H1 (cell line): ENCODE results near the gene MSH4. TPM values are rescaled to one million over a fixed set of nuclear protein-coding genes. Genes with fewer than 3 reads are reported as not detected.

Experiments used
- CTCF ChIA-PET: fragments of 300-600 bp; sonication (Branson Sonifier 250); formaldehyde crosslinking; loops from one replicate; lab custom pipeline; 2021; ENCODE audit not compliant: partially characterized antibody; lab: Charles Lee
- POLR2A ChIA-PET: fragments of 300-600 bp; sonication (Branson Sonifier 250); formaldehyde crosslinking; loops from one replicate; lab custom pipeline; 2021; ENCODE audit warnings: inconsistent platforms; ENCODE audit not compliant: partially characterized antibody; lab: Charles Lee
- DNase-seq, 2 experiments: peaks; one replicate each; pipeline versions ENCODE4 v3.0.0 to v3.0.0-alpha.2; 2010 to 2022; ENCODE audit warnings: low spot score in 2 of 2, low read depth in 1 of 2, mixed read lengths in 1 of 2
- FAIRE-seq: peaks from 2 replicates; lab custom pipeline; 2011; peaks lifted over from hg19 to GRCh38; lab: Jason Lieb, UNC
- H2AFZ ChIP-seq: 2 replicates; pipeline ENCODE4 v1.8.1; 2012; ENCODE audit warnings: low read length, inconsistent platforms
- H2AK5ac ChIP-seq: 2 replicates; pipeline ENCODE4 v1.6.1; 2013; ENCODE audit warnings: low read depth, low read length
- H2BK120ac ChIP-seq: replicated peaks from 2 replicates; pipeline ENCODE3; 2013; ENCODE audit warnings: low read depth, low read length, inconsistent platforms
- H2BK12ac ChIP-seq: 2 replicates; pipeline ENCODE4 v1.6.1; 2013; ENCODE audit warnings: low read depth, low read length
- H2BK15ac ChIP-seq: 2 replicates; pipeline ENCODE4 v1.6.1; 2013; ENCODE audit warnings: low read length
- H2BK20ac ChIP-seq: 2 replicates; pipeline ENCODE4 v1.6.1; 2013; ENCODE audit warnings: low read length
- H2BK5ac ChIP-seq: 2 replicates; pipeline ENCODE4 v1.6.1; 2013; ENCODE audit warnings: low read depth, low read length
- H3K14ac ChIP-seq: 2 replicates; pipeline ENCODE4 v1.6.1; 2013; ENCODE audit warnings: inconsistent platforms; ENCODE audit not compliant: insufficient read length
- H3K18ac ChIP-seq: 2 replicates; pipeline ENCODE4 v1.6.1; 2013; ENCODE audit warnings: low read length; ENCODE audit errors: extremely low read depth
- H3K23ac ChIP-seq: 2 replicates; pipeline ENCODE4 v1.6.1; 2013; ENCODE audit warnings: inconsistent platforms; ENCODE audit not compliant: insufficient read length
- H3K23me2 ChIP-seq: 2 replicates; pipeline ENCODE4 v1.6.1; 2013; ENCODE audit warnings: low read depth, low read length
- H3K27ac ChIP-seq: 2 replicates; pipeline ENCODE4 v1.6.1; 2011; ENCODE audit warnings: low read depth, low read length, inconsistent platforms
- H3K27me3 ChIP-seq, 4 experiments: replicated peaks in 1 of 4; 1 replicate in 1 of 4; 2 replicates in 3 of 4; pipeline versions ENCODE4 v1.6.1 to v1.8.1; 2011 to 2013; ENCODE audit warnings: low read length in 3 of 4, mild to moderate bottlenecking in 3 of 4, inconsistent platforms in 2 of 4, mixed read lengths in 2 of 4, moderate library complexity in 1 of 4; ENCODE audit not compliant: control insufficient read depth in 3 of 4, insufficient read depth in 3 of 4; ENCODE audit errors: extremely low read depth in 1 of 4
- H3K36me3 ChIP-seq, 4 experiments: 2 replicates each; pipeline versions ENCODE4 v1.6.1 to v1.8.1; 2011 to 2013; ENCODE audit warnings: mild to moderate bottlenecking in 4 of 4, low read length in 3 of 4, moderate library complexity in 2 of 4, control low read depth in 1 of 4, inconsistent platforms in 1 of 4; ENCODE audit not compliant: insufficient read depth in 4 of 4, control insufficient read depth in 2 of 4
- H3K4ac ChIP-seq: replicated peaks from 2 replicates; pipeline ENCODE3; 2013; ENCODE audit warnings: low read length, low read depth, mixed read lengths, inconsistent platforms; ENCODE audit not compliant: insufficient read length
- H3K4me1 ChIP-seq, 4 experiments: replicated peaks in 1 of 4; 1 replicate in 1 of 4; 2 replicates in 3 of 4; pipeline versions ENCODE4 v1.6.1 to v1.8.1; 2011 to 2013; ENCODE audit warnings: low read length in 3 of 4, inconsistent platforms in 2 of 4, mixed read lengths in 1 of 4; ENCODE audit not compliant: insufficient read depth in 4 of 4, control insufficient read depth in 3 of 4
- H3K4me2 ChIP-seq, 2 experiments: 2 replicates each; pipeline versions ENCODE4 v1.6.1 to v1.8.1; 2011 to 2013; ENCODE audit warnings: low read depth in 2 of 2, low read length in 2 of 2, control low read depth in 1 of 2, inconsistent platforms in 1 of 2, mild to moderate bottlenecking in 1 of 2; ENCODE audit not compliant: insufficient read depth in 1 of 2
- H3K4me3 ChIP-seq, 4 experiments: fragments of 200-600, 300-600 bp in 1 of 4; sonication (generic), shearing (Covaris generic), sonication (Bioruptor Twin) in 1 of 4; 2 replicates each; pipeline versions ENCODE4 v1.5.1 to v1.8.1; 2011 to 2016; ENCODE audit warnings: low read length in 4 of 4, low read depth in 3 of 4, control low read depth in 2 of 4, inconsistent platforms in 2 of 4, mild to moderate bottlenecking in 2 of 4, mixed read lengths in 1 of 4, moderate library complexity in 1 of 4; ENCODE audit not compliant: insufficient read depth in 2 of 4; ENCODE audit errors: extremely low read depth in 1 of 4
- H3K56ac ChIP-seq: replicated peaks from 2 replicates; pipeline ENCODE3; 2013; ENCODE audit warnings: low read depth, mild to moderate bottlenecking, mixed read lengths, low read length, inconsistent platforms; ENCODE audit not compliant: insufficient read length
- H3K79me1 ChIP-seq: 2 replicates; pipeline ENCODE4 v1.6.1; 2013; ENCODE audit warnings: low read depth, low read length, control low read depth
- H3K79me2 ChIP-seq, 2 experiments: 2 replicates each; pipeline versions ENCODE4 v1.6.1 to v1.8.1; 2012 to 2013; ENCODE audit warnings: low read length in 2 of 2, mild to moderate bottlenecking in 2 of 2, inconsistent platforms in 1 of 2; ENCODE audit not compliant: insufficient read depth in 2 of 2, control insufficient read depth in 1 of 2
- H3K9ac ChIP-seq, 4 experiments: replicated peaks in 1 of 4; 1 replicate in 1 of 4; 2 replicates in 3 of 4; pipeline versions ENCODE4 v1.6.1 to v1.8.1; 2011 to 2013; ENCODE audit warnings: low read depth in 3 of 4, low read length in 3 of 4, control low read depth in 2 of 4, mild to moderate bottlenecking in 2 of 4, moderate library complexity in 2 of 4, inconsistent platforms in 1 of 4; ENCODE audit errors: extremely low read depth in 1 of 4
- H3K9me3 ChIP-seq, 2 experiments: 2 replicates each; pipeline versions ENCODE4 v1.6.1 to v1.8.1; 2012 to 2013; ENCODE audit warnings: mild to moderate bottlenecking in 2 of 2, moderate library complexity in 2 of 2, control low read depth in 1 of 2, inconsistent platforms in 1 of 2, low read depth in 1 of 2, low read length in 1 of 2, mixed read lengths in 1 of 2; ENCODE audit not compliant: insufficient read depth in 2 of 2
- H4K20me1 ChIP-seq, 2 experiments: replicated peaks in 1 of 2; 2 replicates each; pipeline versions ENCODE3 to v1.8.1; 2011 to 2013; ENCODE audit warnings: inconsistent platforms in 2 of 2, low read length in 2 of 2, mild to moderate bottlenecking in 1 of 2; ENCODE audit not compliant: insufficient read depth in 2 of 2, control insufficient read depth in 1 of 2
- H4K5ac ChIP-seq: 2 replicates; pipeline ENCODE4 v1.6.1; 2013; ENCODE audit warnings: low read length, low read depth, mixed read lengths, inconsistent platforms; ENCODE audit not compliant: insufficient read length
- H4K8ac ChIP-seq: 2 replicates; pipeline ENCODE4 v1.8.0; 2013; ENCODE audit warnings: mild to moderate bottlenecking, moderate library complexity, low read length, inconsistent platforms; ENCODE audit not compliant: insufficient read depth; ENCODE audit errors: extremely low read depth
- H4K91ac ChIP-seq: replicated peaks from 2 replicates; pipeline ENCODE3; 2013; ENCODE audit warnings: low read length, mixed read lengths, inconsistent platforms; ENCODE audit not compliant: insufficient read length
- BCL11A ChIP-seq, 2 experiments: IDR thresholded peaks; one replicate each; pipeline ENCODE4 v1.6.1; 2011; ENCODE audit warnings: low read depth in 2 of 2, low read length in 2 of 2, mild to moderate bottlenecking in 2 of 2
- FOSL1 ChIP-seq: IDR thresholded peaks from 2 replicates; pipeline ENCODE4 v1.6.1; 2011; ENCODE audit warnings: mild to moderate bottlenecking, low read depth, low read length, moderate library complexity; ENCODE audit not compliant: insufficient read depth
- GABPA ChIP-seq: IDR thresholded peaks from 2 replicates; pipeline ENCODE4 v1.6.1; 2011; ENCODE audit warnings: mild to moderate bottlenecking, low read length, moderate library complexity, borderline replicate concordance; ENCODE audit not compliant: insufficient read depth
- HDAC6 ChIP-seq: IDR thresholded peaks from one replicate; pipeline ENCODE4 v1.7.1; 2012; ENCODE audit warnings: low read depth, mild to moderate bottlenecking, inconsistent platforms, low read length, moderate library complexity
- JUN ChIP-seq: IDR thresholded peaks from 2 replicates; pipeline ENCODE4 v1.6.1; 2011; ENCODE audit warnings: low read depth, mild to moderate bottlenecking, improper control_type of control experiment, low read length
- RFX5 ChIP-seq: IDR thresholded peaks from 2 replicates; pipeline ENCODE4 v1.6.1; 2011; ENCODE audit warnings: low read depth, low read length, improper control_type of control experiment, borderline replicate concordance
- SP2 ChIP-seq: IDR thresholded peaks from 2 replicates; pipeline ENCODE4 v1.6.1; 2012; ENCODE audit warnings: mild to moderate bottlenecking, low read length, inconsistent platforms
- TAF1 ChIP-seq: IDR thresholded peaks from 2 replicates; pipeline ENCODE4 v1.6.1; 2011; ENCODE audit warnings: mild to moderate bottlenecking, low read depth, low read length
- TEAD4 ChIP-seq: IDR thresholded peaks from 2 replicates; pipeline ENCODE4 v1.6.1; 2012; ENCODE audit warnings: low read depth, low read length, inconsistent platforms, mixed read lengths
- WGBS, 2 experiments: shearing (Covaris generic) in 1 of 2; methylation state at CpG; one replicate each; pipeline versions ENCODE4 v1.1.6 to v1.1.7; 2013 to 2015; ENCODE audit warnings: low lambda C conversion rate in 2 of 2, mixed read lengths in 2 of 2, inconsistent platforms in 1 of 2, low coverage in 1 of 2, missing lambda C conversion rate in 1 of 2; ENCODE audit not compliant: insufficient replicate concordance in 2 of 2, insufficient coverage in 1 of 2, insufficient read length in 1 of 2; ENCODE audit errors: extremely low coverage in 1 of 2, missing lambda C conversion rate in 1 of 2; 5-methylcytosine and 5-hydroxymethylcytosine counted together
- polyA plus RNA-seq, 7 experiments: library from polyadenylated mRNA; depleted of rRNA in 3 of 7; stranded (reverse) in 5 of 7; unstranded in 2 of 7; fragments of >200 nt in 5 of 7; fragments of 200-250 nt in 2 of 7; gene quantifications; 1 replicate in 5 of 7; 2 replicates in 1 of 7; 4 replicates in 1 of 7; pipeline versions ENCODE4 v1.2.1 to v1.2.3, GENCODE V29; 2011 to 2013; ENCODE audit warnings: missing spikeins in 2 of 7, mixed read lengths in 2 of 7
- total RNA-seq: library from RNA; stranded (reverse); fragmentation: NEBNext Ultra II Directional; extraction: Animal tissue kit (Norgen Biotek cat#: 25700); gene quantifications from 2 replicates; pipeline ENCODE4 v1.2.1, GENCODE V29; 2021

Gene MSH4
- total and polyA plus RNA-seq, 2 of the 8 experiments (the other 6 are each of a cell fraction or from before 2014, with no cell fraction given) = 0.03 to 0.22 TPM

DNA sequence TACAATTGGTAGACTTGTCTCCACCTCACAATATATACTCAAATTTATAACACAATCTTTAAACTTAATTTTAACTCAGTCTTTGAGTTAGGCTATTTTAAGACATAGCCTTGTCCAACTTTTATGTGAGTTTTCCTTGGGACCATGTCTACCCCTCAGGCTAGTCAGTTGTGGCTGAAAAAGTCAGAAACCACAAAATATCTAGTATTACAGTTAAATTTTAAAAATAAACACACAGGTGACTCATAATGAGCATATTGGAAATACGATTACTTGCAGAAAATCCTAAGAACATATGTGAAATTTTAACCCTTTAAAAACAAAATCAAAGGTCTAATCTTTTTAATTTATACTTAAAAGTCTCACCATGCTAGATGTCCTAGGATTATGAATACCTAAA, 140.4 kb downstream of the MSH4 start:
- no peak overlapping the region for H2BK15ac ChIP-seq
- no peak overlapping the region for H3K4me2 ChIP-seq
- no peak overlapping the region for H3K23ac ChIP-seq
- H2AK5ac ChIP-seq = no peak overlapping the region
- WGBS, 2 experiments = 90% methylated on average over 1 of the region's 1 CpG; no CpG with 5 or more reads in 1 of the 2 experiments
- H4K5ac ChIP-seq = no peak overlapping the region
- no peak overlapping the region for H4K8ac ChIP-seq
- no peaks in the 10 kb centered on the region for H3K36me3 ChIP-seq
- no peaks in the 10 kb centered on the region for H3K79me2 ChIP-seq
- H3K4me3 ChIP-seq = no peak overlapping the region
- H2BK120ac ChIP-seq = no peak overlapping the region
- H3K18ac ChIP-seq = no peak overlapping the region
- no peak for DNase-seq
- no peak overlapping the region for H3K56ac ChIP-seq
- H3K4ac ChIP-seq = no peak overlapping the region
- H3K9me3 ChIP-seq = no peaks in the 10 kb centered on the region
- ChIA-PET POLR2A (no interaction called here), CTCF (no interaction called here)
- H3K79me1 ChIP-seq = no peaks in the 10 kb centered on the region
- no peak overlapping the region for H4K91ac ChIP-seq
- no peak overlapping the region for H3K9ac ChIP-seq
- H2BK5ac ChIP-seq = no peak overlapping the region
- no peaks in the 10 kb centered on the region for H3K27me3 ChIP-seq
- TF ChIP-seq GABPA (no peak), JUN (no peak), SP2 (no peak), HDAC6 (no peak), BCL11A (IDR thresholded peaks at IDR 0.05; ENCODE audit: low read depth in 2 of 2, low read length in 2 of 2) (no peak), TEAD4 (no peak), RFX5 (no peak), FOSL1 (no peak), TAF1 (no peak)
- H2BK20ac ChIP-seq = no peak overlapping the region
- no peak overlapping the region for H2BK12ac ChIP-seq
- H3K4me1 ChIP-seq = no peaks in the 10 kb centered on the region
- no peaks in the 10 kb centered on the region for H3K23me2 ChIP-seq
- H3K27ac ChIP-seq = no peak overlapping the region
- no peak overlapping the region for H3K14ac ChIP-seq
- no peaks in the 10 kb centered on the region for H4K20me1 ChIP-seq
- no peak for FAIRE-seq
- H2AFZ ChIP-seq = no peak overlapping the region
